H7 (cell line): ENCODE results near the gene ODAPH. TPM values are rescaled to one million over a fixed set of nuclear protein-coding genes. Genes with fewer than 3 reads are reported as not detected.
A peak's percentile ranks its signal among the peaks of the same experiment; 100 is the strongest.
"Not testable (repeated sequence)": the region's sequence is repeated elsewhere in the genome, so short reads cannot be mapped to it uniquely, and the experiment has no call there.

Source experiments
- DNase-seq: peaks from one replicate; pipeline ENCODE4 v3.0.0; 2012
- H3K27me3 ChIP-seq: 2 replicates; pipeline ENCODE4 v1.6.0; 2011; ENCODE audit warnings: mild to moderate bottlenecking, low read length; ENCODE audit not compliant: control insufficient read depth, insufficient read depth
- H3K36me3 ChIP-seq: replicated peaks from 2 replicates; pipeline ENCODE4 v1.5.1; 2011; ENCODE audit warnings: low read length; ENCODE audit not compliant: control insufficient read depth, insufficient read depth
- H3K4me3 ChIP-seq: 2 replicates; pipeline ENCODE4 v1.5.1; 2011; ENCODE audit warnings: low read depth, mild to moderate bottlenecking, control low read depth, low read length, moderate library complexity; ENCODE audit not compliant: insufficient read depth
- total RNA-seq: library from RNA; depleted of rRNA; stranded (reverse); fragments of >200 nt; shearing (Covaris generic); gene quantifications from 2 replicates; pipeline ENCODE4 v1.2.3, GENCODE V29; 2014

Gene ODAPH
- total RNA-seq, 1 experiment from 2014 or later = not detected

DNA sequence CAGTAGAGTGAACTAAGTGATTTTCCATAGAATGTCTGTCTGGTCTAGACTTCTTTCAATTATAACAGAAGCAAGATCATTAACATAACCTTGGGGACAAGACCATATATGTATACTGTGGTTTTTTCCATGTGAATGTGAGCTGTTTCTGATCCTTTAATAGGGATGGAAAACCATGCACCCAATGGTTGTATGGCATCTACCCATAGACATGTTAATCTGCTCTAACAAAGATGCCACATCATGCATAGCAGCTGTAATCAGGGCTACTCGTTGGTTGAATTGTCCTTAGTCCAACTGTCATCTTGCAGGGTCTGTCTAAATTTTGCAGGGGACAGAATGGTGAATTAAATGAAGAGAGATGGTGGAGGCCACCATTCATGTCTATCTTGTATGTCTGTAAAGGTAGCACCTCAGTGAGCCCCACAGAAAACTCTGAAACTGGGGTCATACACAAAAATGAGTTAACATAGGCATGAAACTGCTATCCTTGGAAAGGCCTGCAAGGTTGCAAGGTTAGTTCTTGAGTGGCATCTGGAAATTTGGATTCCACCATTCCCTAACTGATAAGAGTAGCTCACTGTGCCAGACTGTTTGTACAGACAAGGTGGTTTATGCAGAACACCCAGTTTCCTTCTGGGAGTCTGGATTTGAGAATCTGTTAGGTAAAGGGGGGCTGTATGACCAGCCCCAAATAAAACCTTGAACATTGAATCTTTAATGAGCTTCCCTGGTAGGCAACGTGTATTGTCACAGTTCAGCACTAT lies 25.1 kb upstream of the ODAPH start:
- Histone ChIP-seq H3K27me3 (no peaks in the 10 kb centered on the region), H3K36me3 (peaks cover 8% of the 10 kb centered on the region), H3K4me3 (no peak overlapping the region)
- DNase-seq = no peak

DNA sequence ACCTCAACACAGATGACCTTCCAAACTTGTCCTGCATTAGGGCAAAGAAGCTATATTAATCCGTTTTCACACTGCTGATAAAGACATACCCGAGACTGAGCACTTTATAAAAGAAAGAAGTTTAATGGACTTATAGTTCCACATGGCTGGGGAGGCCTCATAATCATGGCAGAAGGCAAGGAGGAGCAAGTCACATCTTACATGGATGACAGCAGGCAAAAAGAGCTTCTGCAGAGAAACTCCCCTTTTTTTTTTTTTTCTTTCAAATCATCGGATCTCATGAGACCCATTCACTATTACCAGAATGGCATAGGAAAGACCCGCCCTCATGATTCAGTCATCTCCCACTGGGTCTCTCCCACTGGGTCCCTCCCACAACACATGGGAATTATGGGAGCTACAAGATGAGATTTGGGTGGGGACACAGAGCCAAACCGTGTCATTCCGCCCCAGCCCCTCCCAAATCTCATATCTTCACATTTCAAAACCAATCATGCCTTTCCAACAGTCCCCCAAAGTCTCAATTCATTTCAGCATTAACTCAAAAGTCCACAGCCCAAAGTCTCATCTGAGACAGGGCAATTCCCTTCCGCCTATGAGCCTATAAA lies 24.2 kb upstream of the ODAPH start:
- not testable (repeated sequence) for DNase-seq, H3K27me3 ChIP-seq, H3K36me3 ChIP-seq, H3K4me3 ChIP-seq

DNA sequence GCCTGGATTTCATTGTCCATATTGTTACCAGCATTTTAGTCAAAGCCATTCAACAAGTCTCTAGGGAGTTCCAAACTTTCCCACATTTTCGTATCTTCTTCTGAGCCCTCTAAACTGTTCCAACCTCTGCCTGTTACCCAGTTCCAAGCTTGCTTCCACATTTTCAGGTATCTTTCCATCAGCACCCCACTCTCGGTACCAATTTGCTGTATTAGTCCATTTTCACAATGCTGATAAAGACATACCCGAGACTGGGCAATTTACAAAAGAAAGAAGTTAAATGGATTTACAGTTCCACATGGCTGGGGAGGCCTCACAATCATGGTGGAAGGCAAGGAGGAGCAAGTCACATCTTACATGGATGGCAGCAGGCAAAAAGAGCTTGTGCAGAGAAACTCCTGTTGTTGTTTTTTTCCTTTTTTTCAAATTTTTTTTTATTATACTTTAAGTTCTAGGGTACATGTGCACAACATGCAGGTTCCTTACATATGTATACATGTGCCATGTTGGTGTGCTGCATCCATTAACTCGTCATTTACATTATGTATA lies 22.5 kb upstream of the ODAPH start:
- H3K4me3 ChIP-seq, H3K27me3 ChIP-seq, H3K36me3 ChIP-seq, DNase-seq: not testable (repeated sequence)

DNA sequence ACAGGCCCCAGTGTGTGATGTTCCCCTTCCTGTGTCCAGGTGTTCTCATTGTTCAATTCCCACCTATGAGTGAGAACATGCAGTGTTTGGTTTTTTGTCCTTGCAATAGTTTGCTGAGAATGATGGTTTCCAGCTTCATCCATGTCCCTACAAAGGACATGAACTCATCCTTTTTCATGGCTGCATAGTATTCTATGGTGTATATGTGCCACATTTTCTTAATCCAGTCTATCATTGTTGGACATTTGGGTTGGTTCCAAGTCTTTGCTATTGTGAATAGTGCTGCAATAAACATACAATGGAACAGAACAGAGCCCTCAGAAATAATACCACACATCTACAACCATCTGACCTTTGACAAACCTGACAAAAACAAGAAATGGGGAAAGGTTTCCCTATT lies 21.9 kb upstream of the ODAPH start:
- H3K27me3 ChIP-seq, H3K36me3 ChIP-seq, H3K4me3 ChIP-seq, DNase-seq: not testable (repeated sequence)

DNA sequence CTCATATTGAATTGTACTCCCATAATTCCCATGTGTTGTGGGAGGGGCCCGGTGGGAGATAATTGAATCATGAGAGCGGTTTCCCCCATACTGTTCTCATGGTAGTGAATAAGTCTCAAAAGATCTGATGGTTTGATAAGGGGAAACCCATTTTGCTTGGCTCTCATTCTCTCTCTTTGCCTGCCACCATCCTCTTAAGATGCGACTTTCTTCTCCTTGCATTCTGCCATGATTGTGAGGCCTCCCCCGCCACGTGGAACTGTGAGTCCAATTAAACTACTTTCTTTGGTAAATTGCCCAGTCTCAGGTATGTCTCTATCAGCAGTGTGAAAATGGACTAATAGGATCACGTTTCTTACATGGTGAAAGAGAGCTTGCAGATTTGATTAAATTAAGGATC lies 18.6 kb upstream of the ODAPH start:
- H3K27me3 ChIP-seq, H3K36me3 ChIP-seq, DNase-seq, H3K4me3 ChIP-seq: not testable (repeated sequence)

DNA sequence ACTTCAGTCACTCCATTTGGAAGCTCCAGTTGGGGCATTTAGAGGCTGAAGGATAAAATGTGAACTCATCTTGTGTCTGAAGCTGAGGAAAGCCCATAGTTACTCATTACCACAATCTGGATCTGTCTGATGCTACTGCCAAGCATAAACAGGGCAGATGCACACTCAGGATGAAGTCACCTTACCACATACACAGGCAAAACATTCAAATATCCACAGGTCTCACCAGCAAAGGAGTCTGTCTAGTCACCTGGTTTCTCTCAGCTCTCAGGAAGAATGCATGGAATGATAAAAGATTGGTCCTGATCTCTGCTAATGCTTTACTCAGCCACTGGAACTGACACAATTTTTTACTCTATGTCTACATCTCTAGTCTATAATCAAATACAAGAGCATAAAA lies 13.0 kb upstream of the ODAPH start:
- no peak overlapping the region for H3K4me3 ChIP-seq
- no peaks in the 10 kb centered on the region for H3K27me3 ChIP-seq
- no peaks in the 10 kb centered on the region for H3K36me3 ChIP-seq
- no peak for DNase-seq

DNA sequence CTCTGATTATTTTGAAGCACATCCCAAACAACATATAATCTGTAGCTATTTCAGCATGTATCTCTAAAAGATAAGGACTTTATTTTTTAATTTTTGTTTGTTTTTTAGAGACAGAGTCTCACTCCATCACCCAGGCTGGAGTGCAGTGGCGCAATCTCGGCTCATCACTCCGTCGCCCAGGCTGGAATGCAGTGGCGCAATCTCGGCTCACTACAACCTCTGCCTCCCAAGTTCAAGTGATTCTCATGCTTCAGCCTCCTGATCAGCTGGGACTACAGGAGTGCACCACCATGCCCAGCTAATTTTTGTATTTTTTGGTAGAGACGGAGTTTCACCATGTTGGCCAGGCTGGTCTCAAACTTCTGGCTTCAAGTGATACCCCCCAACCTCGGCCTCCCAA lies 11.6 kb upstream of the ODAPH start:
- H3K36me3 ChIP-seq, H3K4me3 ChIP-seq, DNase-seq, H3K27me3 ChIP-seq: not testable (repeated sequence)

DNA sequence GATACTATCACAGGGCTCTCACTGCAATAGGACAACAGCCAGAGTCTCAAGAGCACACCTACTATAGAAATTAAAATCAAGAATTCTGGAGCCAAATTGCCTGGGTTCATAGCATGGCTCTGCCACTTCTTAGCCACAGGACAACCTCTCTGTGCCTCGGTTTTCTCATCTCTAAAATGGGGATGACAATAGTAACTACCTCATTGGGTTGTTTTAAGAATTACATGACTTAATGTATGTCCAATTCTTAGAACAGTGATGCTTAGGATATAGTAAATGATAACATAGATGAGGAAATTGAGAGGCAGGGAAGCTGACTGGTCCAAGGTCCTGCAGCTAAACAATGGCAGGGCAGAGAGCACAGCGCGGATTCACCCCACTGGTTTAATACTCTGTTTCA lies 11.0 kb upstream of the ODAPH start:
- DNase-seq = no peak
- Histone ChIP-seq H3K36me3 (no peaks in the 10 kb centered on the region), H3K4me3 (no peak overlapping the region), H3K27me3 (no peaks in the 10 kb centered on the region)

DNA sequence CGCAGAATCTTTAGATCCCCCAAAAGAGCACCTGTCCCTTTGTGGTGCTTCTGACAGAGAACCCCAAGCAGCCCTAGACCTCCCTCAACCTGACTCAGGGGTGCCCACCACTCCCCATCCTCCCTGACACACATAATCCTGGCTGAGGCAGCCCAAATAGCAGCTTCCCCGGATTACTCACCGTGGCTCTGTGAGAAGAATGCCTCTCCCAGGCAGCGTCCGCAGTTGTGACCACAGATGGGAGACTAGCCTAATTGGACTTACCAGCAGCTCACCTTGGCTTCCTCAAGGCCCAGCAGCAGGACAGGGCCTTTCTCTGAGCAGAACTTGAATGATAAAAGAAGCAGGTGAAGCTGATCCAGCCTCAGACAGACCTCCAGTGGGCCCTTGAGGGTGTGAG lies 10.3 kb upstream of the ODAPH start:
- Histone ChIP-seq H3K4me3 (no peak overlapping the region), H3K27me3 (no peaks in the 10 kb centered on the region), H3K36me3 (no peaks in the 10 kb centered on the region)
- DNase-seq = no peak

DNA sequence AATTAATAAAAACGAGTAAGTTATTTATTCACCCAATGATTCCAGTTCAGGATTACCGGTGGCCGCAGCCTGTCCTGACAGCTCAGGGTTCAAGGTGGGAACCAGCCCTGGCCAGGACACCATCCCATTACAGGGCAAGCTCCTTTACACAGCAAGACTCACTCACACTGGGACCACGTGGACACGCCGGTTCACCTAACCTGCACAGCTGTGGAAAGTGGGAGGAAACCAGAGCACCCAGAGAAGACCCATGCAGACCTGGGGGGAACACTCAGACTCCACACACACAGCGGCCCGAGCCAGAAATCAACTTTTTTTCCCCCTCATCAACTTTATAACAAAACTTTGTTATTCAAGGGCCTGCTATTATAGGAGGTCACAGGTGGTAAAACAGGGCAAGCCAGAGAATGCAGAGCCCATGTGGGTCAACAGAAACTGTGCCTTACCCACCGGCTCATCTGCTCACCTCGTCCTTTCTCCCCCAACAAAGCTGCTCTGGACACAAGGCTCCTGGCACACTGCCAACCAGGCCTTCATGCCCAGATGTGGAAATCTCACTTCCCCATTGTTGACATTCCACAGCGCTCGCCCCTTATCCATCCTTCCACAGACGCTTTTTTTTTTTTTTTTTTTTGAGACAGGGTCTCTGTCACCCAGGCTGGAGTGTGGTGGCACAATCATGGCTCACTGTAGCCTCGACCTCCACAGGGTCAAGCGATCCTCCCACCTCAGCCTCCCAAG lies 8.0 kb upstream of the ODAPH start:
- Histone ChIP-seq H3K4me3 (no peak overlapping the region), H3K36me3 (no peaks in the 10 kb centered on the region), H3K27me3 (no peaks in the 10 kb centered on the region)
- no peak for DNase-seq

DNA sequence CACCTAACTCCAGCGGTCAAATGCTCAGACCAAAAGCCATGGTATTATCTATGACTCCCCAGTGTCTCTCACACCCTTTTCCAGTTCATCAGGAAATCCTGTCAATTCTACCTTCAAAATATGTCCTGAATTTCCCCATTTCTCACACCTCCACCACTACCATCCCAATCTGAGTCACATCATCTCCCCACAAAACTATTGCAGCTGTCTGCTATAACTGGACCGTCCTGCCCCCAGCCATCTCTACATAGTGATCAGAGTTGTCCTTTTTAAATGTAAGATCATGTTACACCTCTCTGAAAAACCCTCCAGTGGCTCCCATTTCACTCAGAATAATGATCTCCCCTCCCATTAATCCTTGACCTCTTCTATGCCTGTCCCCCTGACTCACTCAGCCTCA lies 6.8 kb upstream of the ODAPH start:
- DNase-seq = no peak
- Histone ChIP-seq H3K4me3 (no peak overlapping the region), H3K36me3 (no peaks in the 10 kb centered on the region), H3K27me3 (no peaks in the 10 kb centered on the region)

DNA sequence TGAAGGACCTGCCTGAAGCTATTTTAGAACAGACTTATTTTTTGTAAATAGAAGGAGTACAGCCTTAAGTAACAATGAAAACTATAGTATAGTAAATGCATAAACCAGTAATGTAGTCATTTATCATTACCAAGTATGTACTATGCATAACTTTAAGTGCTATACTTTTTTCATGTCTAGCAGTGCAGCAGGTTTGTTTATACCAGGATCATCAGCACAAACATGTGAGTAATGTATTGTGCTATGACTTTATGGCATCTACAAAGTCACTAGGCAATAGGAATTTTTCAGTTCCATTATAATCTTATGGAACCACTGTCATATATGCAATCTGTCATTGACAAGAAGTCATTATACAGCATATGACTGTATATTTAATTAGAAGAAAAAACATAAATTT lies 3.4 kb upstream of the ODAPH start:
- Histone ChIP-seq H3K4me3 (no peak overlapping the region), H3K36me3 (no peaks in the 10 kb centered on the region), H3K27me3 (no peaks in the 10 kb centered on the region)
- no peak for DNase-seq

DNA sequence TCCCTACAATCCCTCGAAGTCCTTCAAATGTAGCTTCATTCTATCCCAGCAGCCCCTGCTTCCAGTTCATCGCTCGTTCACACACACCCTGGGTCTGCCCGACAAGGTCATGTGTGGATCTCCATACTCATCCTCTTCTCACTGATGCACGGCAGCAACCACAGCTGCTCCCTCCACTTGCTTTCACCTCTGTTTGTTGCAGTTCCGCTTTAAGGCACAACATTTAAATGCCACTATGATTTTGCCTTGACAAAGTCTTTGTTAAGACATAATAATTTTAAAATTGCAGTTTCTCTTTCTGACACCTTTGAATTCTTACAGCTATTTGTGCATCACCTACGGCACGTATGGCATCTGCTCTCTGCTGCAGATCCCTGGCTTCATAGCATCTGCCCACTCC lies 1.8 kb downstream of the ODAPH start:
- Histone ChIP-seq H3K4me3 (no peak overlapping the region), H3K36me3 (no peaks in the 10 kb centered on the region), H3K27me3 (no peaks in the 10 kb centered on the region)
- DNase-seq = no peak

DNA sequence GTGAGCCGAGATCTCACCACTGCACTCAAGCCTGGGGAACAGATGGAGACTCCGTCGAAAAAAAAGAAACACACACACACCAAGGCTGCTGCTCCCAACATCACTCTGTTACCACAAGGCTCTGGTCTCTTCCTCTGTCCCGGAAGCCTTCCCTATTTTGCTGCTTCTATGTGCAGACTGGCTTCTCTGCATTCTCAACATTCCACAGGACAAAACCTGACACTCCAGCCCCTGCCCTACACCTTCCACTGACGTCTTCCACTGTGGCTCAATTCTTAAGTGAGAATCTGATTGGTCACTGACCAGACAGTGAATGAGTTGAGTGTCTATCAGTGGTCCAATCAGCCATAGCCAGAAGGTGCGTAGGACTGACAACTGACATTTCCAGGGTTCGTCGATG lies 5.9 kb downstream of the ODAPH start:
- H3K4me3 ChIP-seq = no peak overlapping the region
- H3K27me3 ChIP-seq = no peaks in the 10 kb centered on the region
- no peaks in the 10 kb centered on the region for H3K36me3 ChIP-seq
- peak; percentile 54 for DNase-seq

DNA sequence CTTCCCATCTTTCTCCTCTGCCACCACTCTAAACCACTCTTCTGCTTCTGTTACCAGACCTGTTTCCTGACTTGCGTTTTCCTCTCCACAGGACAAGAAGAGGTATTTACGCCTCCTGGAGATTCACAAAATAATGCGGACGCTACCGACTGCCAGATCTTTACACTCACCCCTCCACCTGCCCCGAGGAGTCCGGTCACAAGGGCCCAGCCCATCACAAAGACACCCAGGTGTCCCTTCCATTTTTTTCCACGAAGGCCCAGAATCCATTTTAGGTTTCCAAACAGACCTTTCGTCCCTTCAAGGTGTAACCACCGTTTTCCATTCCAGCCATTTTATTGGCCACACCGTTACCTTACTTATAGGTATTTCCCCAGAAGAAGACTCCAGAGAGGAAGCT lies 8.2 kb downstream of the ODAPH start:
- no peak for DNase-seq
- no peaks in the 10 kb centered on the region for H3K36me3 ChIP-seq
- no peaks in the 10 kb centered on the region for H3K27me3 ChIP-seq
- H3K4me3 ChIP-seq = no peak overlapping the region
